ENCODE data around the gene CYB561D1.

GRCh38 chr1:109495738-109496137 lies 1.8 kb downstream of the CYB561D1 start:
- TF ChIP-seq, protein P1, sequence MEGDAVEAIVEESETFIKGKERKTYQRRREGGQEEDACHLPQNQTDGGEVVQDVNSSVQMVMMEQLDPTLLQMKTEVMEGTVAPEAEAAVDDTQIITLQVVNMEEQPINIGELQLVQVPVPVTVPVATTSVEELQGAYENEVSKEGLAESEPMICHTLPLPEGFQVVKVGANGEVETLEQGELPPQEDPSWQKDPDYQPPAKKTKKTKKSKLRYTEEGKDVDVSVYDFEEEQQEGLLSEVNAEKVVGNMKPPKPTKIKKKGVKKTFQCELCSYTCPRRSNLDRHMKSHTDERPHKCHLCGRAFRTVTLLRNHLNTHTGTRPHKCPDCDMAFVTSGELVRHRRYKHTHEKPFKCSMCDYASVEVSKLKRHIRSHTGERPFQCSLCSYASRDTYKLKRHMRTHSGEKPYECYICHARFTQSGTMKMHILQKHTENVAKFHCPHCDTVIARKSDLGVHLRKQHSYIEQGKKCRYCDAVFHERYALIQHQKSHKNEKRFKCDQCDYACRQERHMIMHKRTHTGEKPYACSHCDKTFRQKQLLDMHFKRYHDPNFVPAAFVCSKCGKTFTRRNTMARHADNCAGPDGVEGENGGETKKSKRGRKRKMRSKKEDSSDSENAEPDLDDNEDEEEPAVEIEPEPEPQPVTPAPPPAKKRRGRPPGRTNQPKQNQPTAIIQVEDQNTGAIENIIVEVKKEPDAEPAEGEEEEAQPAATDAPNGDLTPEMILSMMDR (IDR thresholded peaks at IDR 0.05; ENCODE audit: low read length): no peak
- no peak for TF ChIP-seq EZH2phosphoT487 (IDR thresholded peaks at IDR 0.05; ENCODE audit: low read length)
